Measurements from ENCODE around the gene SCYL1. TPM values are rescaled to one million over a fixed set of nuclear protein-coding genes. Genes with fewer than 3 reads are reported as not detected.
A peak's percentile ranks its signal among the peaks of the same experiment; 100 is the strongest.

SCYL1 gene
- total RNA-seq, 2 donors from 2014 or later: 62.9 to 67.4 TPM

- Mint-ChIP-seq H3K27ac (peak overlapping the region; percentile 96), H3K9me3 (no peaks in the 10 kb centered on the region), H3K27me3 (ENCODE audit: insufficient read depth) (no peaks in the 10 kb centered on the region), H3K4me3 (no peak overlapping the region), H3K4me1 (peaks cover 40% of the 10 kb centered on the region), H3K36me3 (ENCODE audit: low read depth) (no peaks in the 10 kb centered on the region)
- peak overlapping the region; percentile 97 for H3K27ac ChIP-seq (ENCODE audit: low read depth, low read length)
- H3K9ac ChIP-seq (ENCODE audit: extremely low read depth, low read length, poor library complexity, severe bottlenecking): peak overlapping the region; percentile 76
- peaks cover 13% of the 10 kb centered on the region for H3K4me1 ChIP-seq (ENCODE audit: control insufficient read depth, insufficient read depth, low read length)
- peaks cover 18% of the 10 kb centered on the region for H3K36me3 ChIP-seq (ENCODE audit: control insufficient read depth, insufficient read depth, low read length)
- no peak for TF ChIP-seq CTCF (conservative IDR thresholded peaks at IDR 0.05)
- no peaks in the 10 kb centered on the region for H3K27me3 ChIP-seq (ENCODE audit: control insufficient read depth, insufficient read depth, low read length, poor library complexity, severe bottlenecking)
- no peaks in the 10 kb centered on the region for H3K9me3 ChIP-seq (ENCODE audit: control insufficient read depth, low read length)
- H3K4me3 ChIP-seq (ENCODE audit: low read length): peak overlapping the region; percentile 82
- 72 to 76% methylated on average over 8 to 15 of the region's 15 CpGs for WGBS, 2 experiments (ENCODE audit: insufficient coverage in 1 of 2, insufficient read length in 1 of 2)
- DNase-seq: no peak
These were observed 28.4 kb upstream of the SCYL1 start for GRCh38 chr11:65496304-65497140.

GRCh38 chr11:65497141-65498041, 27.5 kb upstream of the SCYL1 start:
- peak overlapping the region; percentile 96 for H3K27ac Mint-ChIP-seq
- peaks cover 31% of the 10 kb centered on the region for H3K4me1 Mint-ChIP-seq

More at GRCh38 chr11:65497141-65498041, 27.5 kb upstream of the SCYL1 start:
- Histone ChIP-seq H3K36me3 (ENCODE audit: control insufficient read depth, insufficient read depth, low read length) (peaks cover 27% of the 10 kb centered on the region), H3K9ac (ENCODE audit: extremely low read depth, low read length, poor library complexity, severe bottlenecking) (peak overlapping the region; percentile 100), H3K27ac (ENCODE audit: low read depth, low read length) (peak overlapping the region; percentile 99), H3K4me3 (ENCODE audit: low read length) (peak overlapping the region; percentile 97), H3K27me3 (ENCODE audit: control insufficient read depth, insufficient read depth, low read length, poor library complexity, severe bottlenecking) (no peaks in the 10 kb centered on the region), H3K4me1 (ENCODE audit: control insufficient read depth, insufficient read depth, low read length) (peaks cover 6% of the 10 kb centered on the region), H3K9me3 (ENCODE audit: control insufficient read depth, low read length) (no peaks in the 10 kb centered on the region)
- WGBS, 2 experiments (ENCODE audit: insufficient coverage in 1 of 2, insufficient read length in 1 of 2): 2 to 4% methylated on average over 31 to 61 of the region's 61 CpGs
- DNase-seq: peak; percentile 99
- Mint-ChIP-seq H3K27me3 (ENCODE audit: insufficient read depth) (no peaks in the 10 kb centered on the region), H3K36me3 (ENCODE audit: low read depth) (no peaks in the 10 kb centered on the region), H3K4me3 (no peak overlapping the region), H3K9me3 (no peaks in the 10 kb centered on the region)
- no peak for TF ChIP-seq CTCF (conservative IDR thresholded peaks at IDR 0.05)
